Nephron progenitor cell (in vitro differentiated cells): Measurements from ENCODE around the gene SLC13A2.

Experiments used
- DNase-seq: peaks from one replicate; pipeline ENCODE4 v3.0.0; 2021
- H3K27ac Mint-ChIP-seq: 2 replicates; pipeline ENCODE4 v1.8.0; 2021; ENCODE audit warnings: mild to moderate bottlenecking, moderate library complexity, mixed read lengths
- H3K27me3 Mint-ChIP-seq: 2 replicates; pipeline ENCODE4 v1.8.0; 2021; ENCODE audit warnings: mild to moderate bottlenecking, low read depth, mixed read lengths; ENCODE audit not compliant: poor library complexity
- H3K36me3 Mint-ChIP-seq: 2 replicates; pipeline ENCODE4 v1.8.0; 2021; ENCODE audit warnings: low read depth, mixed read lengths
- H3K4me1 Mint-ChIP-seq: 2 replicates; pipeline ENCODE4 v1.8.0; 2021; ENCODE audit warnings: mixed read lengths
- H3K4me3 Mint-ChIP-seq: 2 replicates; pipeline ENCODE4 v1.8.0; 2021; ENCODE audit warnings: mild to moderate bottlenecking, moderate library complexity, mixed read lengths
- H3K9me3 Mint-ChIP-seq: 2 replicates; pipeline ENCODE4 v1.8.0; 2021; ENCODE audit warnings: mild to moderate bottlenecking, moderate library complexity, mixed read lengths
- CTCF ChIP-seq: fragments of 200-600 bp; sonication (generic); IDR thresholded peaks from 2 replicates; pipeline ENCODE4 v1.5.0; 2021; ENCODE audit warnings: antibody characterized with exemption

Gene SLC13A2

GRCh38 chr17:28487881-28488532 is 14.6 kb downstream of the SLC13A2 start:
- no peak for TF ChIP-seq CTCF
- Mint-ChIP-seq H3K4me1 (peaks cover 30% of the 10 kb centered on the region), H3K36me3 (no peaks in the 10 kb centered on the region), H3K27me3 (peaks cover 19% of the 10 kb centered on the region), H3K4me3 (no peak overlapping the region), H3K27ac (no peak overlapping the region), H3K9me3 (no peaks in the 10 kb centered on the region)
- no peak for DNase-seq

GRCh38 chr17:28488533-28489276 is 15.3 kb downstream of the SLC13A2 start:
- no peak for TF ChIP-seq CTCF
- no peaks in the 10 kb centered on the region for H3K36me3 Mint-ChIP-seq
- no peak overlapping the region for H3K4me3 Mint-ChIP-seq

GRCh38 chr17:28491286-28491685 is 17.8 kb downstream of the SLC13A2 start:
- H3K27me3 Mint-ChIP-seq, result peaks cover 19% of the 10 kb centered on the region
- TF ChIP-seq CTCF, result no peak
- no peaks in the 10 kb centered on the region for H3K36me3 Mint-ChIP-seq
- H3K4me3 Mint-ChIP-seq, result no peak overlapping the region
- DNase-seq, result no peak
- peaks cover 52% of the 10 kb centered on the region for H3K4me1 Mint-ChIP-seq
- H3K9me3 Mint-ChIP-seq, result no peaks in the 10 kb centered on the region
- no peak overlapping the region for H3K27ac Mint-ChIP-seq

More at GRCh38 chr17:28488533-28489276, 15.3 kb downstream of the SLC13A2 start:
- H3K27ac Mint-ChIP-seq, result no peak overlapping the region
- H3K9me3 Mint-ChIP-seq, result no peaks in the 10 kb centered on the region
- peaks cover 19% of the 10 kb centered on the region for H3K27me3 Mint-ChIP-seq
- peaks cover 37% of the 10 kb centered on the region for H3K4me1 Mint-ChIP-seq
- DNase-seq, result no peak

GRCh38 chr17:28491860-28492259 is 18.4 kb downstream of the SLC13A2 start:
- no peak overlapping the region for H3K4me3 Mint-ChIP-seq
- no peak for TF ChIP-seq CTCF
- peaks cover 53% of the 10 kb centered on the region for H3K4me1 Mint-ChIP-seq
- no peak for DNase-seq
- H3K27me3 Mint-ChIP-seq, result peaks cover 19% of the 10 kb centered on the region
- H3K9me3 Mint-ChIP-seq, result no peaks in the 10 kb centered on the region
- no peaks in the 10 kb centered on the region for H3K36me3 Mint-ChIP-seq
- H3K27ac Mint-ChIP-seq, result no peak overlapping the region

- H3K4me1 Mint-ChIP-seq, result peaks cover 52% of the 10 kb centered on the region
- H3K36me3 Mint-ChIP-seq, result no peaks in the 10 kb centered on the region
- H3K4me3 Mint-ChIP-seq, result peak overlapping the region; percentile 27
- peak overlapping the region; percentile 52 for H3K27ac Mint-ChIP-seq
- no peaks in the 10 kb centered on the region for H3K9me3 Mint-ChIP-seq
- DNase-seq, result no peak
- TF ChIP-seq CTCF, result no peak
- H3K27me3 Mint-ChIP-seq, result peaks cover 15% of the 10 kb centered on the region
Measured at GRCh38 chr17:28492352-28493310, 19.2 kb downstream of the SLC13A2 start.
